Activated CD4-positive, CD25-positive, alpha-beta regulatory T cell treated with anti-CD3 and anti-CD28 coated beads, Interleukin-2, amount 50 U/mL, for 16 hours (primary cell): ENCODE measurements around the gene REEP6.

ENCODE experiments used
- DNase-seq: peaks from one replicate; pipeline ENCODE4 v3.0.0-alpha.2; 2020; ENCODE audit warnings: low read depth, low spot score

Gene REEP6

DNA sequence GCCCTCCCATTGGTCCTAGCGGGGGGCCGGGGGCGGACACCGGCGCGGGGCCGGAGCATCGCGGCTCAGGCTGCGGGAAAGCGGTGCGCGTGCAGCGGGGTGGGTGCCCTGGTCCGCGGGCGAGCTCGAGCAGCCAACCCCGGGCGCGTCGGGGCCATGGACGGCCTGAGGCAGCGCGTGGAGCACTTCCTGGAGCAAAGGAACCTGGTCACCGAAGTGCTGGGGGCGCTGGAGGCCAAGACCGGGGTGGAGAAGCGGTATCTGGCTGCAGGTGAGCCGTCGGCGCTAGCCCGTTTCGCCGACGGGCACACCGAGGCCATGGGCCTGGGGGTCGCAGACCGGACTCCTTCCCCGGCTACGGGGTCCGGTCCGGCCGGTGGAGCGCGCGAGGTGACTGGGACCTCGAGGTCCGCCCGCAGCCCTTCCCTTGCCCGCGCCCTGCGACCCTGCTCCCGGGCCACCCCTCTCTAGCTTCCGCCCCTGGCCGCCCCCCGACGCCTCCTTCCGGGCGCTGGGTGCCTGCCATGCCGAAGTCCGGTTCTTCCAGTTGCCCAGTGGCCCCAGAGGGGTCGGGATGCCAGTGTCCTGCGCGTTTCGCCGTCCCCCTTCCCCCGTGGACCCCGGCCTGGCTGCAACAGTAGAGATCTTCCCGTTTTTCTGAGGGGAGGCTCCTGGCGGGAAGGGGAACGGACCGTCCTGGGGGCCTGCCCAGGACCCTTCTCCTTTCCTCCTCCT lies at the start of gene REEP6:
Gene REEP6, plus strand, starts transcription at position 68 of the 735 bp plus-strand sequence. Its CDS starts 89 bp downstream, at position 157.
- no peak for DNase-seq

DNA sequence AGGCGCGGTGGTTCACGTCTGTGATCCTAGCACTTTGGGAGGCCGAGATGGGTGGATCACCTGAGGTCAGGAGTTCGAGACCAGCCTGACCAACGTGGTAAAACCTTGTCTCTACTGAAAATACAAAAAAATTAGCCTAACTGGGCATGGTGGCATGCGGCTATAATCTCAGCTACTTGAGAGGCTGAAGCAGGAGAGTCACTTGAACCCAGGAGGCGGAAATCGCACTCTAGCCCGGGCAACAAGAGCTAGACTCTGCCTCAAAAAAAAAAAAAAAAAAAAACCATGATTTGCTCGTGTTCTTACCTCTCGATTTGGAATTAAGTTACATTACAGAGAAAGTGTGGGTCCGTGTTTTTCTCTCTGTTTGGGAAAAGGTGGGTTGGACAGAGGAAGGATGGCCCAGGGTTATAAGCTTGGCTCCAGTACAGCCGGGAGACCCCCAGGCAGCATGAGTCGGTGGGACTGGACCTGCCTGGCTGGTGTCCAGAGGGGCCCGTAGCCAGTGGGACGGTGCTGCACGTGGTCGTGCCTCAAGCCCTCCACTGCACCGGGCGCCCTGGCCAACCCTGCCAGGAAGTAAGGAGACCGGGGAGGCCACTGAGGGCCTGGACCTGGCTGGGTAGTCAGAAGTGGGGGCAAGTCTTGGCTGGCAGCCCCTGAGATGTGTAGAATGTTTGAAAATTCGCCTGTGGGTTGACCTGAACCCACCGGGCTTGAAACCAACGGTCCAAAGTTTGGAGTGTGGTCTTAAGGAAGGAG lies 49.1 kb upstream of the REEP6 start:
- DNase-seq, result no peak

DNA sequence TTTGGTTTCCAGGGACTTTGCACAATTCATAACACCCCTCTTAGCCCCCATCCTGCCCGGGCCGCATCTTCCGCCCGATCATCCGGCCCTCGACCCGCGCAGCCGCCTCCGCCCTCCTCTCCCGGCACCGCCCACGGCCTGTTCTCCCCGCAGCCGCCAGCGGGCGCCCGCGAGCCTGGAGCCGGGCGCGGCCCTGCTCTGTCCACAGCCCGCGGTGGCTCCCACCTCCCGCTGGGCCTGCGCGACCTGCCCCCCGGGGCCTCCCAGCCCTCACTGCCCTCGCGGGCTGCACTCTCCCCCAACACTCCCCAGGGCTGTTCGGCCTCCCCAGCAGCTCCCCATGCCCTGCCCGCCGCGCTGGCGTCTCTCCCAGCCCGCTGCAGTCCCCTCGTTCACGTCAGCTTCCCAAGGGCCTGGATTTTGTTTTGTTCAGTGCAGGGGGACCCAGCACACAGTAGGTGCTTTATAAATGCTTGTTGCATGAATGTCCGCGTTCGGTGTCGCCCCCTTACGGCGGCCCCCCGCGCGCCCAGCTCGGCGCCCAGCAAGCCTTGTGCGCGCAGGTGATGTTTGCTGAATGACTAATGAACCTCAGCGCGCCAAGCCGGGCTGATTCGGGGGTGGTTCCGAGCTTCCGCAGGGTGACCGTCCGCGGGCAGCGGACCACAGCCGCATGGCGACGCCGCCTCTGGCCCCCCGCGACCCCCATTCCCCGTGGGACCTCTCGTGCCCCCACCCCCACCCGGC lies 45.6 kb upstream of the REEP6 start:
- DNase-seq, result peak; percentile 50

DNA sequence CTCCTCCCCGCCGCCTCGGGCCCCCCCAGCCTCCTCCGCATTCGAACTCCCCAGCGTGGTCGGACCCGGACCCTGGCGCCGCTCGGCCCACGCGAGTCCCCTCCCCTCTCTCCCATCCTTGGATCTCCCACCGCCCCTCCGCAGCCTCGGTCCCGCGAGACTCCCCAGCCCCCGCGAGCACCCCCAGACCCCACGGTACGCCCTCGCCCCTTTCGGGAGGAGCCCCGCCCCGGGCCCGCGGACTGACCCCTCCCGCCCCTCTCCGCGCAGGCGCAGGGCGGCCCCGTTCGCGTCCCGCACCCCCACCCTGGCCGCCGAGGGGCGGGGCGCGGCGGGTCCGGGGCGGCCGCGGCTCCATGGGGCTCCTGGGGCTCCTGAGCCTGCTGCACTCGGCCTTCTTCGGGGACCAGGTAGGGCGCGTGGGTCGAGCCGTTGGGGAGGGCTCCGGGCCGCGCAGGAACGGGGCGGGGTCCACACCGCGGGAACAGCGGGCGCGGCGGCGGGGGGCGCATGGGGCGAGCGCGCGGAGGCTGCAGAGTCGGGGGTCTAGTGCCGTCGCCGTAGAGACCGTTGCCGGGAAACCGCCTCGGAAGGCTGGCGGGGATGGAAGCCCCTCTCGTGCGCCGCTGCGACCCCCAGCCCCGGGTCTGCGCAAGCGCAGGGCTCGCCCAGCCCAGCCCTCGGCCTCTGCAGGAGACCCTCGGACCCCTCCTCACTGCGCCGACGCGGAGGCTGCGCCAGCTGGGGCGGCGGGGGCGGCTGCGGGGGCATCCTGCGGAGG lies 44.9 kb upstream of the REEP6 start:
- DNase-seq, result no peak

DNA sequence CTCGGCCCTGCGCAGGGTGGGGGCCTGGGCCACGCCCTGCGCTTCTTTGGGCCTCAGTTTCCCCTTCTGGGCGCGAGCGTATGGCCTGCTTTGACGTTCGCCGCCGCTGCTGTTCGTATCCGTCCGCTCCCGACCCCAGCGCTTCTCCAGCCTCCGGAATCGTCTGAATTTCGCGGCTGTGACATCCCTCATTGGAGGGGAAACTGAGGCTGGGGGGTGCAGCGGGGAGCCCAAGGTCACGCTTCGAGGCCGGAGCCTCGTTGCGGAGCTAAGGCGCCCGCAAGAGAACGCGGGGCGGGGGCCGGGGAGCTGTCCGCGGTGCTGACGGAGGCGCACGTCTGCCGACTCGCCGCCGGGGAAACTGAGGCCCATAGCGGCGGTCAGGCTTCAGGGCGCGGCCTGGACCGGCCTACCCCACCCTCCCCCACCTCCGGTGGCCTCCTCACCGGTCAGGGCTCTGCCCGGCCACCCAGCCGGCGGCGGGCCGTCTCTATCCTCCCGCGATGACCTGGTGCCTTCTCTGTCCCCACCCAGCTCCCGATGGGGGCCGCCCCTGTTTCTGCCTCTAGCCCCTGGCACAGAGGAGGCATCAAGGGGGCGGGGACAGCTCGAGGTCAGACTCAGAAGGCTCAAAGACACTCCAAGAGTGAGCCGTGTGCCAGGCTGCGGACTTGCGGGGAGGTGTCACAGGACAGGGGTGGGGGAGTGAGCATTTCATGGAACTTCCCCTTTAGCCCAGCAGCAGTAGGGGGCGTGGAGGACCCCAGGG lies 44.1 kb upstream of the REEP6 start:
- DNase-seq, result no peak

DNA sequence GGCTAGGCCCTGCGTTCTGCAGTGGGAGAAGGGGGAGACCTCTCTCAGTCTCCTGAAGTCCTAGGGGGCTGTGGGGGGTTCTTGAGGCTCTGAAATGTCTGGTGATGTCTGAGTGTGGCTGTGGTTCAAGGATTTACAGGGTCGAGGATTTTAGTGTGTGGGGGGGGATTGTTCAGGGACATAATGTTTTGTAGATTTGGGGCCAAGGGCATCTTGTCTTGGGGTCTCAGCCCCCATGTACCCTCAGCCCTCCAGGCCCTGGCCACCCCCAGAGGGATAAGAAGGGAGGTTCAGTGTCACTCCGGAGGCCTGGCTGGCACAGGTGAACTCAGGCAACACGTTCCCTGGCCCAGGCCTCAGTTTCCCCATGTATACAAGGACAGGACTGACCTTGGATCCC lies 43.5 kb upstream of the REEP6 start:
- DNase-seq, result no peak

DNA sequence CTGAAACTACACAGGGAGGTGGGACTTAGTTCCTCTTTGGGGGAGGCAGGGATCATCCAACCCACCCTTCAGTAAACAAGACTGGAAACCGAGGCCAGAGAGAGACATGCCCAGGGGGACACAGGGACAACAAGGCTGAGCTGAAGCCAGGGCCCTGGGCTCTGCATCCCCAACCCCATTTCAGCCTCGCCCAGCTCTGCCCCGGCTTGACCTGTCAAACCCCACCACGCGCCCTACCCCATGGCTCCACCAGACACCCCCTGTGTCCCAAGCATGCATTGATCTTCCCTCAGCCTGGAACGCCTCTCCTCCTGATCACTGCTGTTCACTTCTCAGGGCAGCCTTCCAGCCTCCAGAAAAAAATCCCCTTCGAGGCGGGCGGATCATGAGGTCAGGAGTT lies 43.0 kb upstream of the REEP6 start:
- no peak for DNase-seq

DNA sequence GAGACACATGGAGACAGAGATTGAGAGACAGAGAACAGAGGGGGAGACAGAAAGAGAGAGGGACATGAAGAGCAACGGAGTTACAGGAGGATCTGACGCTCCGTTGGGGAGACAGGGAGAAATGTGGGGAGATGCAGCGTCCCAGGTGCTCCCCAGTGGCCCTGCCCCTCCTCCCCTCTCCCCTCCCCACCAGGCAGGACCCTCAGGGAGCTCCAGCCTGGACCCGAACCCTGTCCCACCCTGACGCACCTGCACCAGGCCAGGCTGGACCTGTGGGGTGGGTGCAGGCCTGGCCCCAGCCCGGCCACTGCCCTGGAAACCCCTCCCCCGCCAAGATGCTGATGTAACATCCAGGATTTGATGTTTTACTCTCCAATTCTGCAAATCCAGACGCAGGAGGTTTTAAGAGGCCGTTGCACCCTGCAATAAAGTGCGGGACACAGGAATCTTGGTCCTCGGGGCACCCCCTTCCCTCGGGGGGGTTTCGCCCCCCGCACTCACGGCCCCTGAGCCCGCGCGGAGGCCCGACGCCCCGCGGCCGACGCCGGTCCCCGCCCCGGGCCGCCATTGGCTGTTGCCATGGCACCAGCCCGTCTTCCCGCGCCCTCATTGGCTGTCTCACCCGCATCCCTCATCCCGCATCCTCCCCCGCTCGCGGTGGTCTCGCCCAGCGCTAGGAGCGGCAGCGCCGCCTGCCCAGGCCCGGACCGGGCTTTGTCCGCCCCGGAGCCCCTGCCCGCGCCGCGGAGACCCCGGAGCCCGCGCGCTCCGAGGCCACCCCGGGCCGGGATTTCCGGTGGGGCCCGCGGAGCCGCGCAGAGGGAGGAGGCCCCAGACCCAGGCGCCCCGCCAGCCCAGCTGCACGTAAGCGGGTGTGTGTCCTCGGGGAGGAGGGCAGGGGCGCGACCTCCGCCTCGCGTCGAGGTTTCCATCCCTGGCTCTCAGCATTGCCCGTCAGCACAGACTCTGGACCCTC lies 41.2 kb upstream of the REEP6 start, which contains the start of gene APC2:
Gene APC2, plus strand, starts transcription at position 655 of the 976 bp plus-strand sequence. CDS start 2,881 bp downstream, outside the sequence.
- no peak for DNase-seq

DNA sequence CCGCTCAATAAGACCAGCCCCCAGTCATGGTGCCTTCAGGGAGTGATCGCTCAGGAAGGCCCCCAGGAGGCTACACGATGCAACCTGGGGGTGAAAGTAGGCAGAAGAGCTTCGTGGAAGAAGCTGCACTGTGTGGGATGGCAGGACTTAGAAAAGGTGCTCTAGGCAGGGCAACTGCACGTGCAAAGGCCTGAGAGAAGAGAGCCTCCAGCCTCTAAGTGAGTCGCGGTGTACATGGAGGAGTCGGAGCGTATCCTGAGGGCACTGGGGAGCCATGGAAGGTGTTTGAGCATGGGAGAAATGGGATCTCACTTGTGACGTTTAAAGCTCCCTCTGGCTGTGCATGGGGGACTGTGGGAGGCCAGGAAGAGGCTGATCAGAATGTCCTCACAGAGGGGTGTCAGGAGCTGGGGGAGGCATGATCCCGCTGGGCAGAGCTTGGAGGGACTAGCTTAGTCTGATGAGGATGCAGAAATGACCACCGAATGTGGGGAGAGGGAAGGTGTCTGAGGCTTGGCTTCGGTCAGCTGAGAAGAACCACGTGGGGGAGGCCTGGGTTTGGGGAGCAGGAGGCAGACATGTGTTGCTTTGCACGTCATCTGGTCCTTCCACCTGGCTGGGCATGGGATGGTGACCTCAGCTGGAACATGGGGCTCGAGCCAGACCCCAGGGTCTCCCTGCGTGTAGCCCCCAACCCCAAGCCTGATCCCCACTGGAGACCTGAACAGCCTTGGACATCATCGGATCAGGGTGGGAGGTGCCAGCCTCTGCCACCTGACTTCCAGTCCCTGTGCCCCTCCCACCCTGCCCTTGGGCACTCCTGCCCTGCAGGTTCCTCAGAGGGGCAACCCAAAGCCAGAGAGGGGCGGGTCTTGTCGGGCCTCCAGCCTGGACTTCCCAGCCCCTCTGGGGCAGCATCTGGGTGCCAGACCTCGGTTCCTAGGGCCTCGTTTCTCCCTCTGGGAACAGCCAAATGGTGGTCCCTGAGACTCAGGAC lies 39.9 kb upstream of the REEP6 start:
- DNase-seq, result no peak

DNA sequence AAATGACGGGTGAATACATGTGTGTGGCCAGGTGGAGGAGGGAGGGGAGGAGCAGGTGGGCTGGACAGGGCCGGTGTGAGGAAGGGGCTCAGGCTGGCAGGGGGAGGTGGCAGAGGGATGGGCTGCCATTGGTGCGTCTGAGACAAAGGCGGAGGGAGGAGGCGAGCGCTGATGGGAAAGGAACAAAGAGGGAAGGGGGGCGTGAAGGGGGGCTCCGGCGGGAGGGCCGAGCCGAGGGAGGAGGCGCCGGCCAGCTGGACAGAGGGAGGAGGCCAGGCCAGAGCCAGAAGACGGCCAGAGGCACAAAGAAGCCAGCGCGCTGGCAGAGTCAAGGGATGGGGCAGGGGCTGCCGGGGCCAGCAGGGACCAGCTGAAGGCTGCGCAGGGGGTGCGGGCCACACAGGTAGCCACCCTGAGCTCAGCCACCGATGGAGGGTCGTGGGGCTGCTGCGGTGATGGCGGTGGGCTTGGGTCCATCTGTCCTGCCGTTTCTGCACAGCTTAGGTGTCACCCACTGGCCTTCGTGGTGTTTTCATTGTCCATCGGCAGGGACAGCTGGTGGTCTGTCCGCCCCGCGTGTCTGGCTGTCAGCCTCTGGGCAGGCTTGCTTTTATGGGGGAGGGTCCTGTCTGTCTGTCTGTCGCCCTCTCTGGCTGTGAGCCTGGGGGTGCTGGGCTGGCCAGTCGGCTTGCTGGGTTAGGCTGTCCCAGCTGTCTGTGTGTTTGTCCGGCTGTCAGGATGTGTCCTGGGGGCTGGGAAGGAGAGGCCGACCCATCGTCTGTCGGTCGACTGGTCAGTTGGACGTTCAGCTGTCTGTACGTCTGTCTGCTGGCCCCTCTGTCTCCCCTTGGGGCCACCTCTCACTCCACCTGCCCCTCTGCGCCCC lies 38.8 kb upstream of the REEP6 start:
- DNase-seq, result no peak

DNA sequence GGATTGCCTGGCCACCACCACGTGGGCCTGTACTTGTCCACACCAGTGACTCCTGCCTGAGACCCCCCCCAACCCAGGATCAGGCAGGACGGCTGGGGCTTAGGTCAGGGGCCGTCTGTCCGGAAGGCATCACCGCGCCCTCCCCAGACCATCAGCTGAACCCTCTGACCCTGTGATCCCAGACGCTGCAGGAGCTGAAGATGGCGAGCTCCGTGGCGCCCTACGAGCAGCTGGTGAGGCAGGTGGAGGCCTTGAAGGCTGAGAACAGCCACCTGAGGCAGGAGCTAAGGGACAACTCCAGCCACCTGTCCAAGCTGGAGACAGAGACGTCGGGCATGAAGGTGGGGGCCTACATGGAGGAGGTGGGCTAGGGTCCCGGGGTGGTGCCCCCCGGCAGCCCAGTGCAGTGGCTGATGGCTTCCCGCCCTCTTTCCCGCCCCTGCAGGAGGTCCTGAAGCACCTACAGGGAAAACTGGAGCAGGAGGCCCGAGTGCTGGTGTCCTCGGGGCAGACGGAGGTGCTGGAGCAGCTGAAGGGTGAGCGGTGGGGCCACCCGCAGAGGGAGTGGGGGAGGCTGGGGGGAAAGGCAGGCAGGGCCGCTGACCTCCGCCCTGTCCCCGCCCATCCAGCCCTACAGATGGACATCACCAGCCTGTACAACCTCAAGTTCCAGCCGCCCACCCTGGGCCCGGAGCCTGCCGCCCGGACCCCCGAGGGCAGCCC lies 38.0 kb upstream of the REEP6 start:
- DNase-seq, result no peak

DNA sequence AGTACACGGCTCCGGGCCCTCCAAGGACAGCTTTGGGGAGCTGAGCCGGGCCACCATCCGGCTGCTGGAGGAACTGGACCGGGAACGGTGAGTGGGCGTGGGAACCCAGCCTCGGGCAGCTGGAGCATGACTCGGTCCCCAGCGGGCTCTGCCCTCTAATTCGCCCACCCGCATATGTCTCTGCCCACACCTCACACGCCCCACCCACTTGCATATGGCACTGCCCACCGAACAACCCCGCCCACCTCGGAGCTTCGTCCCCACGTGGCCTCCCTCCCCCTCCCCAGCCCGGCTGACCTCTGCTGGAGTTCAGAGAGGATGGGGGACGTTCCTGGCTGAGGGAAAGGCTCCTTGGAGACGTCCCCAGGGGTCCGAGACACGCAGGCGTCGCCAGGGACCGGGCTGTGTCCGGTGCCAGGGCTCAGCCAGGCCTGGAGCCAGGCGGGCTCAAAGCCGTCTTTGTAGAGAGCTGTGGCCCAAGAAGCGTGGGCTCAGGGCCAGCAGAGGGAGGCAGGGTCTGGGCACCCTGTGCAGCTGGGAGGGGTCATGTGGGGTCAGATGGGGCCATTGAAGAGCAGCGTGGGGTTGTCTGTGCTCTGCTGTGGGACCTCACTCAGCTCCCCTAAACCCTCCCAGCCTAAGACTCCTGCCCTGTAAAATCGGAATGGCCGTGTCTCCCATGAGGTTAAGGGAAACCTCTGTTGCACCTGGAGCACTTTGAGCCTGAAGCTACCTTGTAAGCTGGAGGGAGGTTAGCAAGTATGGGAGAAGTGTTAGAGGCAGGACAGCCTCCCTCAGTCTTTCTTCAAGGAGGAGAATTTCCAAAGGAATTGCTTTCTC lies 37.2 kb upstream of the REEP6 start:
- DNase-seq, result no peak

DNA sequence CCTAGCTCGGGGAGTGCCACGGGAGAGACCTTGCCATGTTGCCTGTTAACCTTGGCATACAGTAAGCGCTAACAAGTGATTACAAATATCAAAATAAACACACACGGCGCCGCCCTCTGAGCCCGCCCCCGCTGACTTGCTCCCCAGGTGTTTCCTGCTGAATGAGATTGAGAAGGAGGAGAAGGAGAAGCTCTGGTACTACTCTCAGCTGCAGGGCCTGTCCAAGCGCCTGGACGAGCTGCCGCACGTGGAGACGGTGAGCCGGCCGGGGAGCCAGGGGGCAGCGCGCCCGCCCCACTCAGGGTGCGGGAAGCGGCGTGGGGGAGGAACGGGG lies 36.0 kb upstream of the REEP6 start:
- no peak for DNase-seq

DNA sequence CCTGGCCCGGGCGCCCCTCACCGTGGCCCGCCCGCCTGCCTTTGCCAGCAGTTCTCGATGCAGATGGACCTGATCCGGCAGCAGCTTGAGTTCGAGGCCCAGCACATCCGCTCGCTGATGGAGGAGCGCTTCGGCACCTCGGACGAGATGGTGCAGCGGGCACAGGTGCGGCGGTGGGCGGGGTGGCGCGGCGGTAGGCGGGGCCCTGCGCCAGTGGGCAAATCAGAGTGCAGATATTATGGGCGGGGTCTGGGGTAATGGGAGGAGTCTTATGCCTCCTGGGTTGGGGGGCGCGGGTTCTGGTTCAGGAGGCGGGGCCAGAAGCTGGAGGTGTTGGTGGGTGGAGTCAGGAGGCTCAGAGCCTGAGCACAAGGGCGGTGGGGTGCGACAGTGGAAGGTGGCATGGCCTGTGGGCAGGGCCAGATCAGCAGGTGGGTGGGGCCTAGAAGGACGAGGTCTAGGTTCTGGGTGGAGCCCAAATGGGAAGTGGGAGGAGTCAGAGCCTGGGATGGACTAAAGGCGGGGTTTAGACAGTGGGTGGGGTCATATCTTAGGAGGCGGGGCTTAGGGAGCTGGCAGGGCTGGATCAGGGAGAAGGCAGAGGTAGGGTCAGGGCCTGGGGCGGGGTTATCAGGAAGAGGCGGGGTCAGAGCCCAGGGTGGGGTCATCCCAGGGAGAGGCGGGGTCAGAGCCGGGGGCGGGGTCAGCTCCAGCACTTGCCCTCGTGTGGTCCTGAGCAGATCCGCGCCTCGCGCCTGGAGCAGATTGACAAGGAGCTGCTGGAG lies 35.5 kb upstream of the REEP6 start:
- DNase-seq, result no peak
